Measurements from ENCODE around the gene SDR42E2. TPM values are rescaled to one million over a fixed set of nuclear protein-coding genes. Genes with fewer than 3 reads are reported as not detected.
A peak's percentile ranks its signal among the peaks of the same experiment; 100 is the strongest.

Gene SDR42E2
- polyA plus RNA-seq, 3 donors: 0.16 to 0.23 TPM; not detected in 1

DNA sequence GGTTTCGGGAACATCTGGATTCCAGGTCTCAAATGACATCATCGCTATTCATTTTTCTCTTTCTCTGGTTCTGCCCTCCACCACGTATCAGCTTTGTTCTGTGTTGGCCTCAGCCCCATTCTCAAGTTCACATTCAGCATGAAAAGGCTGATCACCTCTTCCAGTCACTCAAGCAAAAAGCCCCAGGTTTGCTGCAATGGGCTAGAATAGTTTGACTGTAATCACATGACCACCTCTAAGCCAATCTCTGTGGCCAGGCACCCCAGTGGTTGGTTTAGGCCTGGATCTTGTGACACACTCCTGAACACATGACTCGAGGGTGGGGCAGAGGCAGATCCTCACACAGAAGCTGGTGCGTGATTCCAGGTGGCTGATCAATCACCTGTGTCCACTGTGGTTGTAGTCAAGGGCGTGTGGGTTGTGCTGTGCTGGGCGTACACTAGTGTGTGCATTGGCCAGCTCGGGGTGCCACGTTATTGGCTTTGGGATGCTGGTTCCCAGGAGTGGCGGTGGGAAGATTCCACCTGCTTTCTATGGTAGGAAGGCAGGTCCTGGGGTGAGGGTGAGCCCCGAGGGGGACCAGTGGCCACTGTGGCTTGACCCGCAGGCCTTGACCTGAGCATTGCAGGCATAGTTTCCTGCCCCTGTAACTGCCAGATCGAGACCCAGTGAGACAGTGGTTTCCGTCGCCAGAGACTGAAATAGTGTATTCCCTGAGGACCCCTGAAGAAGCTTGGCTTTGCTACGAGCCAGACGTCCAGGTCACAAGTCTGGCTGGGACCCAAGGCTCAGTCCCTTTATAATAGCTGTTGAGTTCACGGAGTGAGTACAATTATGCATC, 55.8 kb downstream of the SDR42E2 start:
- intact Hi-C loops (cut with micrococcal nuclease): no loop called here
- H3K36me3 Mint-ChIP-seq: peaks cover 8 to 30% of the 10 kb centered on the region in 2 donors
- peaks cover 0 to 2% (median 0%) of the 10 kb centered on the region in 7 donors for H3K9me3 Mint-ChIP-seq
- no peaks in the 10 kb centered on the region for H3K27me3 ChIP-seq (ENCODE audit: control insufficient read depth in 2 of 2, insufficient read depth in 2 of 2, low read length in 2 of 2)
- 95% methylated on average over 15 of the region's 18 CpGs for WGBS (ENCODE audit: insufficient coverage)
- TF ChIP-seq CTCF (IDR thresholded peaks at IDR 0.05): no peak
- no peak overlapping the region for H3K4me2 ChIP-seq (replicated peaks; ENCODE audit: extremely low read depth, low read length, poor library complexity, severe bottlenecking)
- no peak overlapping the region for H3K27ac ChIP-seq (ENCODE audit: low read depth in 1 of 2, low read length in 2 of 2)
- peak overlapping the region in 1 of 7 donors; percentile 37 for H3K27ac Mint-ChIP-seq
- H3K36me3 ChIP-seq (replicated peaks in 1 of 2; ENCODE audit: control insufficient read depth in 1 of 2, insufficient read depth in 2 of 2, low read length in 2 of 2): peaks cover 0 to 5% of the 10 kb centered on the region in 2 donors
- H3K4me1 ChIP-seq (ENCODE audit: control insufficient read depth in 1 of 2, insufficient read depth in 2 of 2, low read length in 2 of 2): peaks cover 9 to 11% of the 10 kb centered on the region in 2 donors
- no peak overlapping the region for H2AFZ ChIP-seq (ENCODE audit: insufficient read depth, low read depth, low read length, poor library complexity, severe bottlenecking)
- DNase-seq: peak in 1 of 3 donors; percentile 42
- H3K4me3 Mint-ChIP-seq: no peak overlapping the region
- H3K4me1 Mint-ChIP-seq: peaks cover 20% of the 10 kb centered on the region
- no peak overlapping the region for H3K4me3 ChIP-seq (replicated peaks in 1 of 3; ENCODE audit: low read depth in 2 of 3, low read length in 3 of 3)
- no peaks in the 10 kb centered on the region for H3K27me3 Mint-ChIP-seq (ENCODE audit: low read depth in 3 of 3)
- no peaks in the 10 kb centered on the region for H3K9me3 ChIP-seq (replicated peaks in 1 of 2; ENCODE audit: control insufficient read depth in 1 of 2, insufficient read depth in 1 of 2, low read length in 2 of 2)
- H3K9ac ChIP-seq (ENCODE audit: insufficient read depth, low read length, poor library complexity, severe bottlenecking): no peak overlapping the region
- no peaks in the 10 kb centered on the region for H4K20me1 ChIP-seq (ENCODE audit: insufficient read depth, low read length)
- peaks cover 33% of the 10 kb centered on the region for H3K79me2 ChIP-seq (ENCODE audit: insufficient read depth, low read length)

- H3K27ac ChIP-seq (ENCODE audit: low read depth in 1 of 2, low read length in 2 of 2): no peak overlapping the region
- Mint-ChIP-seq H3K27me3 (ENCODE audit: low read depth in 3 of 3) (peaks cover 0 to 2% (median 0%) of the 10 kb centered on the region in 3 donors), H3K36me3 (peaks cover 3 to 18% of the 10 kb centered on the region in 2 donors), H3K4me1 (peaks cover 20% of the 10 kb centered on the region), H3K4me3 (no peak overlapping the region), H3K9me3 (peaks cover 0 to 2% (median 0%) of the 10 kb centered on the region in 7 donors), H3K27ac (peak overlapping the region in 4 of 7 donors; percentile 8 to 42 (median 18))
- TF ChIP-seq CTCF (IDR thresholded peaks at IDR 0.05): no peak
- H2AFZ ChIP-seq (ENCODE audit: insufficient read depth, low read depth, low read length, poor library complexity, severe bottlenecking): no peak overlapping the region
- DNase-seq: no peak
- no peak overlapping the region for H3K4me3 ChIP-seq (replicated peaks in 1 of 3; ENCODE audit: low read depth in 2 of 3, low read length in 3 of 3)
- H3K27me3 ChIP-seq (ENCODE audit: control insufficient read depth in 2 of 2, insufficient read depth in 2 of 2, low read length in 2 of 2): no peaks in the 10 kb centered on the region
- H3K79me2 ChIP-seq (ENCODE audit: insufficient read depth, low read length): peaks cover 30% of the 10 kb centered on the region
- peaks cover 9 to 11% of the 10 kb centered on the region in 2 donors for H3K4me1 ChIP-seq (ENCODE audit: control insufficient read depth in 1 of 2, insufficient read depth in 2 of 2, low read length in 2 of 2)
- no peaks in the 10 kb centered on the region for H4K20me1 ChIP-seq (ENCODE audit: insufficient read depth, low read length)
- peaks cover 0 to 3% of the 10 kb centered on the region in 2 donors for H3K36me3 ChIP-seq (replicated peaks in 1 of 2; ENCODE audit: control insufficient read depth in 1 of 2, insufficient read depth in 2 of 2, low read length in 2 of 2)
- no peaks in the 10 kb centered on the region for H3K9me3 ChIP-seq (replicated peaks in 1 of 2; ENCODE audit: control insufficient read depth in 1 of 2, insufficient read depth in 1 of 2, low read length in 2 of 2)
- H3K9ac ChIP-seq (ENCODE audit: insufficient read depth, low read length, poor library complexity, severe bottlenecking): no peak overlapping the region
- H3K4me2 ChIP-seq (replicated peaks; ENCODE audit: extremely low read depth, low read length, poor library complexity, severe bottlenecking): no peak overlapping the region
- 100% methylated on average over 1 of the region's 3 CpGs for WGBS (ENCODE audit: insufficient coverage)
- intact Hi-C loops (cut with micrococcal nuclease): no loop called here
Measured at GRCh38 chr16:22219389-22220068, 57.2 kb downstream of the SDR42E2 start.
